HCT116 (cell line): ENCODE measurements around the gene TNFRSF25.
"Not testable (repeated sequence)": the region's sequence is repeated elsewhere in the genome, so short reads cannot be mapped to it uniquely, and the experiment has no call there.

Experiments used
- POLR2A ChIP-seq: IDR thresholded peaks from 2 replicates; pipeline ENCODE4 v1.7.0; 2011; ENCODE audit warnings: borderline replicate concordance; ENCODE audit not compliant: insufficient read depth, insufficient read length; ENCODE audit errors: extremely low read depth
- POLR2AphosphoS5 ChIP-seq: IDR thresholded peaks from 2 replicates; pipeline ENCODE4 v1.6.1; 2011; ENCODE audit warnings: mild to moderate bottlenecking, low read depth, low read length, moderate library complexity
- ZFX ChIP-seq: fragments of 450-650 bp; IDR thresholded peaks from 2 replicates; pipeline ENCODE4 v1.6.1; 2017

GRCh38 chr1:6429660-6430411 lies 36.1 kb downstream of the TNFRSF25 start:
- TF ChIP-seq POLR2A, POLR2AphosphoS5, ZFX: not testable (repeated sequence)
